HepG2 (cell line): ENCODE measurements around the gene C22orf31. TPM values are rescaled to one million over a fixed set of nuclear protein-coding genes. Genes with fewer than 3 reads are reported as not detected.

Experiments used
- CBX5 ChIP-seq: sonication (generic); formaldehyde crosslinking; IDR thresholded peaks from 2 replicates; pipeline ENCODE4 v1.4.0; 2020; ENCODE audit warnings: missing genetic modification reagents, borderline replicate concordance
- CHD4 ChIP-seq: fragments of 200-600 bp; sonication (generic); IDR thresholded peaks from 2 replicates; pipeline ENCODE4 v1.7.0; 2017; ENCODE audit warnings: mild to moderate bottlenecking, low read length, borderline replicate concordance
- HES4 ChIP-seq: sonication (generic); formaldehyde crosslinking; IDR thresholded peaks from 2 replicates; pipeline ENCODE4 v1.9.0; 2021; ENCODE audit warnings: mild to moderate bottlenecking, missing genetic modification reagents, borderline replicate concordance
- NAIF1 ChIP-seq: sonication (generic); formaldehyde crosslinking; IDR thresholded peaks from 2 replicates; pipeline ENCODE4 v1.5.0; 2020; ENCODE audit warnings: mild to moderate bottlenecking, missing genetic modification reagents, borderline replicate concordance
- PRDM10 ChIP-seq: sonication (generic); formaldehyde crosslinking; IDR thresholded peaks from 2 replicates; pipeline ENCODE4 v1.4.0; 2020; ENCODE audit warnings: low read depth, missing genetic modification reagents
- PRDM15 ChIP-seq: sonication (generic); formaldehyde crosslinking; IDR thresholded peaks from 2 replicates; pipeline ENCODE4 v1.4.0; 2020; ENCODE audit warnings: missing genetic modification reagents
- SAP130 ChIP-seq: IDR thresholded peaks from 2 replicates; pipeline ENCODE4 v1.6.1; 2016; ENCODE audit warnings: low read depth
- SETDB1 ChIP-seq: sonication (generic); formaldehyde crosslinking; IDR thresholded peaks from 2 replicates; pipeline ENCODE4 v1.5.1; 2020; ENCODE audit warnings: missing genetic modification reagents, mild to moderate bottlenecking, borderline replicate concordance
- SKI ChIP-seq: fragments of 450-650 bp; IDR thresholded peaks from one replicate; pipeline ENCODE4 v1.6.1; 2018; ENCODE audit warnings: mild to moderate bottlenecking; ENCODE audit not compliant: partially characterized antibody
- TEAD3 ChIP-seq: optimal IDR thresholded peaks from 2 replicates; pipeline ENCODE3; 2016; ENCODE audit warnings: borderline replicate concordance
- ZNF256 ChIP-seq: sonication (generic); formaldehyde crosslinking; conservative IDR thresholded peaks from 2 replicates; pipeline ENCODE4 v1.4.0; 2020; ENCODE audit warnings: missing genetic modification reagents
- ZNF343 ChIP-seq: sonication (generic); formaldehyde crosslinking; IDR thresholded peaks from 2 replicates; pipeline ENCODE4 v1.4.0; 2020; ENCODE audit warnings: mild to moderate bottlenecking, missing genetic modification reagents
- ZNF546 ChIP-seq: sonication (generic); formaldehyde crosslinking; conservative IDR thresholded peaks from 2 replicates; pipeline ENCODE4 v1.8.1; 2023; ENCODE audit warnings: mild to moderate bottlenecking, missing genetic modification reagents
- ZNF747 ChIP-seq: sonication (generic); formaldehyde crosslinking; IDR thresholded peaks from 2 replicates; pipeline ENCODE4 v1.8.1; 2023; ENCODE audit warnings: missing genetic modification reagents, mild to moderate bottlenecking, borderline replicate concordance
- ZNF782 ChIP-seq: sonication (generic); formaldehyde crosslinking; IDR thresholded peaks from 2 replicates; pipeline ENCODE4 v1.4.0; 2020; ENCODE audit warnings: missing genetic modification reagents, mild to moderate bottlenecking, borderline replicate concordance
- polyA plus RNA-seq, 8 experiments: library from polyadenylated mRNA; depleted of rRNA in 3 of 8; stranded (reverse) in 7 of 8; unstranded in 1 of 8; fragments of >200 nt; fragmentation: Illumina TruSeq in 4 of 8; extraction: Trizol in 4 of 8; gene quantifications; 2 replicates each; pipeline versions ENCODE4 v1.2.1 to v1.2.3, GENCODE V29; 2011 to 2016; ENCODE audit warnings: low read depth in 4 of 8, missing spikeins in 1 of 8, mixed read lengths in 1 of 8; ENCODE audit not compliant: insufficient read depth in 1 of 8
- total RNA-seq, 5 experiments: library from RNA; depleted of rRNA; stranded (reverse); fragments of >200 nt; fragmentation: Illumina TruSeq; extraction: Trizol; gene quantifications; 2 replicates each; pipeline ENCODE4 v1.2.3, GENCODE V29; 2016; ENCODE audit warnings: low read depth in 1 of 5
- TF ChIP-seq, protein P1 (sequence below): sonication (generic); formaldehyde crosslinking; IDR thresholded peaks from 2 replicates; pipeline ENCODE4 v1.4.0; 2020; ENCODE audit warnings: mild to moderate bottlenecking, missing genetic modification reagents

C22orf31 gene
- total and polyA plus RNA-seq, 2 of the 13 experiments (the other 11 are each of a cell fraction or from before 2014, with no cell fraction given) = not detected

GRCh38 chr22:29074276-29074772 is 12.7 kb upstream of the C22orf31 start (continued):
- TF ChIP-seq HES4 (no peak), SAP130 (CRISPR knock-in tag) (no peak), SETDB1 (no peak), PRDM15 (CRISPR knock-in tag) (peak; percentile 88), PRDM10 (no peak), ZNF782 (CRISPR knock-in tag) (0 out of 2 replicates have a peak, but pooled peaks have one; percentile 27), CBX5 (peak; percentile 30; the same call in 1 of the 2 replicates), CHD4 (0 out of 2 replicates have a peak, but pooled peaks have one; percentile 31), SKI (peak; percentile 5), NAIF1 (CRISPR knock-in tag) (no peak), ZNF747 (0 out of 2 replicates have a peak, but pooled peaks have one; percentile 1), ZNF256 (CRISPR knock-in tag) (no peak), ZNF343 (CRISPR knock-in tag) (0 out of 2 replicates have a peak, but pooled peaks have one; percentile 49), TEAD3 (CRISPR knock-in tag) (no peak), ZNF546 (CRISPR knock-in tag) (no peak)
- TF ChIP-seq, protein P1, sequence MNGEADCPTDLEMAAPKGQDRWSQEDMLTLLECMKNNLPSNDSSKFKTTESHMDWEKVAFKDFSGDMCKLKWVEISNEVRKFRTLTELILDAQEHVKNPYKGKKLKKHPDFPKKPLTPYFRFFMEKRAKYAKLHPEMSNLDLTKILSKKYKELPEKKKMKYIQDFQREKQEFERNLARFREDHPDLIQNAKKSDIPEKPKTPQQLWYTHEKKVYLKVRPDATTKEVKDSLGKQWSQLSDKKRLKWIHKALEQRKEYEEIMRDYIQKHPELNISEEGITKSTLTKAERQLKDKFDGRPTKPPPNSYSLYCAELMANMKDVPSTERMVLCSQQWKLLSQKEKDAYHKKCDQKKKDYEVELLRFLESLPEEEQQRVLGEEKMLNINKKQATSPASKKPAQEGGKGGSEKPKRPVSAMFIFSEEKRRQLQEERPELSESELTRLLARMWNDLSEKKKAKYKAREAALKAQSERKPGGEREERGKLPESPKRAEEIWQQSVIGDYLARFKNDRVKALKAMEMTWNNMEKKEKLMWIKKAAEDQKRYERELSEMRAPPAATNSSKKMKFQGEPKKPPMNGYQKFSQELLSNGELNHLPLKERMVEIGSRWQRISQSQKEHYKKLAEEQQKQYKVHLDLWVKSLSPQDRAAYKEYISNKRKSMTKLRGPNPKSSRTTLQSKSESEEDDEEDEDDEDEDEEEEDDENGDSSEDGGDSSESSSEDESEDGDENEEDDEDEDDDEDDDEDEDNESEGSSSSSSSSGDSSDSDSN (CRISPR knock-in tag) = peak; percentile 35; the same call in 1 of the 2 replicates
